Activated naive CD4-positive, alpha-beta T cell treated with anti-CD3 and anti-CD28 coated beads, Interleukin-2, amount 50 U/mL, for 16 hours (primary cell): ENCODE measurements around the gene NES.

Source experiments
- DNase-seq: peaks from one replicate; pipeline ENCODE4 v3.0.0-alpha.2; 2020

Gene NES

DNA sequence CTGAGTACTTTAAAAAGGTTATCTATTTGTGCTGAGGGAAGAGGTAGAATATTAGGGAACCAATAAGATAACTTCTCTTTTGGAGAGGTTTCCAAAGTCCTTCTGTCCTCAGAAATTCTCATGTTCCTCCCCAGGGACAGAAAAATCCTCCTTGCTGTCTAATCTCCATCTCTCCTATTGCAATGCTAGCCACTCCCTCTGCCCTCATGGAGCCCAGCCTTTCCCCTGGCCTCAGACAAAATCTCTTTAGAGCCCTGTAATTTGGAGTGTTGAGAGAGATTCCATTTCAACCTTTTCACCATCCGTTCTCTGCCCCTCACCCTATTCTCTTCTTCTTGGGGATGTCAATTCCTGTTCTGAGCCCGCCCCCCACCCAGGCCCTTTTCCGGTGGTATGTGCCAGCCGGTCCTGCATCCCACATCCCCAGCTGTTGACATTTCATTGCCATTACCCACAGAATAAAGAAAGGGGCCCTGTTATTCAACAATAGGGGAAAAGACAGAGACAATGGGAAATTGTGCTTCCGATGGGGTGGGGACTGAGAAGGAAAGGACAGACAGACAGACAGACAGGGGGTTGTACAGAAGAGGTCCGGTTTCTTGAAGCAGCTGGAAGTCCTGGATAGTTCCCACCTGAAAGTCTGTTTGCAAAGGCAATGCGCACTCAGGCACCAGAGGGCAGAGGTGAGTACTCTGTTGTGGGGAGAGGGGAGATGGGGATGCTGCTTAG, 58.2 kb downstream of the NES start, which contains the start of gene HAPLN2:
Gene HAPLN2 (plus strand): TSS at position 563 of the 729 bp plus-strand sequence. CDS start 4,076 bp downstream, outside the sequence.
- peak; percentile 39 for DNase-seq
